Measurements from ENCODE around the gene NBR1.

DNA sequence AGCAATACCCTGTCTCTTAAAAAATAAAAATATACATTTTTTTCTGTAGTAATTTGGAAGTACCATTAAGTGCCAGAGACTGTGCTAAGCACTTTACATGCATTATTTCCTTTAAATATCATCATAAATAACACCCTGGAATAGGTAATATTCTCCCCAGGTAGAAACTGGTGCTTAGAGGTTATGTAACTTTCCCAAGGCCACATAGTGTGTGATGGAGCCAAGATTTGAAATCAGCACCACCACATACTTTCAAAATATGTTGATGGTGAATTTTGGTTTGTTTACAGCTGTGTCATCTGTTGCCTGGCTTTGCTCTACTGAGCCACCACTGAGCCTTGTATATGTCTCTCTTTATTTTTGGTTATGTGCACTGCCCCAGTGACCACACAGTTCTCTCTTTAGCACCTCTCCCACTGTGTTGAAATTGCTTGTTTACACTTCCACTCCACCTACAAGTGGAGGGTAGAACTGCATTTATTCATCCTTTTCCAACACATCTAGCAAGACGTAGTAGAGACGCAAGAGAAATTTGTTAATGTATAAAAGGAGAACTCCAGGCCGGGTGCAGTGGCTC lies 19.0 kb upstream of the NBR1 start:
- TF ChIP-seq, protein P1, sequence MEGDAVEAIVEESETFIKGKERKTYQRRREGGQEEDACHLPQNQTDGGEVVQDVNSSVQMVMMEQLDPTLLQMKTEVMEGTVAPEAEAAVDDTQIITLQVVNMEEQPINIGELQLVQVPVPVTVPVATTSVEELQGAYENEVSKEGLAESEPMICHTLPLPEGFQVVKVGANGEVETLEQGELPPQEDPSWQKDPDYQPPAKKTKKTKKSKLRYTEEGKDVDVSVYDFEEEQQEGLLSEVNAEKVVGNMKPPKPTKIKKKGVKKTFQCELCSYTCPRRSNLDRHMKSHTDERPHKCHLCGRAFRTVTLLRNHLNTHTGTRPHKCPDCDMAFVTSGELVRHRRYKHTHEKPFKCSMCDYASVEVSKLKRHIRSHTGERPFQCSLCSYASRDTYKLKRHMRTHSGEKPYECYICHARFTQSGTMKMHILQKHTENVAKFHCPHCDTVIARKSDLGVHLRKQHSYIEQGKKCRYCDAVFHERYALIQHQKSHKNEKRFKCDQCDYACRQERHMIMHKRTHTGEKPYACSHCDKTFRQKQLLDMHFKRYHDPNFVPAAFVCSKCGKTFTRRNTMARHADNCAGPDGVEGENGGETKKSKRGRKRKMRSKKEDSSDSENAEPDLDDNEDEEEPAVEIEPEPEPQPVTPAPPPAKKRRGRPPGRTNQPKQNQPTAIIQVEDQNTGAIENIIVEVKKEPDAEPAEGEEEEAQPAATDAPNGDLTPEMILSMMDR (IDR thresholded peaks at IDR 0.05) = no peak
- TF ChIP-seq POLR2AphosphoS5 (IDR thresholded peaks at IDR 0.05) = no peak

Data from esophagus muscularis mucosa (tissue), 3 donors.